HG02981 (cell line): ENCODE results near the gene IL26.
"Not testable (repeated sequence)": the region's sequence is repeated elsewhere in the genome, so short reads cannot be mapped to it uniquely, and the experiment has no call there.

Experiments
- ATAC-seq: cut with Tn5 transposase; IDR thresholded peaks from one replicate; pipeline ENCODE4 v1.9.1; 2021; ENCODE audit warnings: mild to moderate bottlenecking, moderate library complexity; ENCODE audit not compliant: unreplicated experiment

Gene IL26

DNA sequence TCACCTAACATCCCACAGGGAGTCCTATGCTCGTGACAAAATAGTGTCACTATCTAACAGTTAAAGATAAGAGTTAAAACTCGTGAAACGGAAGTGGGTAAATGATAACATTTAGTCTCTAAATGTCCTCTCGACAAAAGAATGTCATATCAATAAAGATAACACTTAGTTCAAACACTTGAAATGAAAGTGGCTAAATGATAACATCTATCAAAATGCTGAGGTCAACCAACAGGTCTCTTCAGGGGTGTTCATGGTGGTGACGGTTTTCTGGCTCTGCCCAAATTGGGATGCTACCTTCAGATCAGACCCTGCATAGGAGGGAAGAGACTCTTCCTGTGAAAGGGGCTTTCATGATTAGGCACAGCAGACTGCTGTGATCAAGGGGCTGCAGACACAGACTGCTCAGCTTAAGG is 22.1 kb downstream of the IL26 start:
- ATAC-seq = no peak

DNA sequence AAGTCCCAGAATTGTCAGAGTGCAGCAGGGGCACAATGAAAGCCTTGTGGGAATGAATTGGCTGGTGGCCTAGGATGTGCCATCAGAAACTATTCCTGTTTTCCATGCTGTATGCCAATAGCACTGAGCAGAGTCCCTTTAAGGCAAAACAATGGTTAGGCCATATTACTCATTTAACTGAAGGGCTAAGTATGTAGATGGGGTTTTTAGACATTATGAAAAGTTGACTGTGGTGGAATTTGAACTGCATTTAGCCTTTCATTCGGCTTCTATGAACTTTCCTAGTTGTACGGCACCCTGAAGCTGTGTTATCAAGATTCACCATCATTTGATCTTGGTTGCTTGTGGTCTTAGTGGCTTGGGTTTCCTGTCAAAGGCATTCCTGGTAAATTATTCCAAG is 24.8 kb downstream of the IL26 start:
- no peak for ATAC-seq

DNA sequence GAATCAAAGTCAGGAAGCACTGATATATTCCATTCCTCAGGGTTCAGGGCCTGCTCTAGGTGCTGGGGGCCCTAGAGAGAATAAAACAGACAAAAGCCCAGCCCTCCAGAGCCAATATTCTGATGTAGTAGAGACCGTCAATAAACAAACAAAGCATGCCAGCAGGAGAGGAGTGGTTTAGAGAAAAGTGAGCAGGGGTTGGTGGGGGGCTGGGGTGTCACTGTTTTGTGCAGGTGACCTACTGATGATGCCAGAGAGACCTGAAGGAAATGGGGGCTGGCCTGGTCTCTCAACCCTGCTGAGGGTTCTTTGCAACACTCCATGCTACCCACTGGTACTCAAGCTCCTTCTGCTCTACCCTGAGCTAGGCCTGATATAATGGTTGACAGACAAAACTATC is 26.5 kb downstream of the IL26 start:
- ATAC-seq = no peak

DNA sequence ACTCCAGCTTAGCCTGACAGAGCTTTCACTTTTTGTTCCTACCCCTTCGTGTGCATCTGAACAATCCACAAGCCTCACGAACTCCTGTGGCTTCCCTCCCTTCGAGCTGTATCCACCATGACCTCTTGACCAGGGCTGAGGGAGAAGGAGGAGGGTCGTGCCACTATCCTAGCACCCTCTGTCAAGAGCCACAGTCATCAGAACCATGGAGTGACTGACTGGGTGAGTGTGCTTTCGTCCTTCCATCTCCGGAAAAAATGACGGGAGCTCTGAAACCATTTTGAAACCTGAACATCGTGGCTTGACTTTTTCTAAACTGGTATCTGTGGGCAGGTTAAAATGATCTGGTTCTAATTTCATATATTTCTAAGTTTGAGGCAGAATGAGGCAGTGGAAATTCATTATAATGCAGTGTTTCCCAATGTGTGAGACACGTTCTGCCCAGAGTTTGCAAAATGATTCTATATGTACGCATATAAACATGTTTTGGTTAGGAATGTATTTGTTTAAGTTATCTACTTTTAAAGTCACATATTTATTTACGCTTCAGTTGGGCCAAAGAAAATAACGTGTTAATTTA is 27.0 kb downstream of the IL26 start:
- no peak for ATAC-seq

DNA sequence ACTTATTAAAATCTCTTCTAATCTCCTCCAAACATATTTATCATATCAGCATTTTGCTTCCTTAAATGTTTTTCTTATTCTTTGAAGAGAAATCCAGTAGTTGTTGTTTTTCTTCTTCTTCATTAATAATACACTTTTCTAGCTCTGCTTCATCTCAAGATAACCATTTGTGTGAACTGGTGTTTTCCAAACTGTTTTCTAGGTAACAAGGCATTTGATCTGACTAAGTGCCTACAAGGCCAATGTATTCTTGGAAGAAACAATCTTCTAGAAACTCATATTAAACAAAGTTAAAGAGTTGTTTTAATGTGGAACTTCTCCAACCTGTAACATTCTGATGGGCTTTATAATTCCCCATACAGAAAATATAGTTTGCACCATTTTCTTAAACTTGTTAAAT is 35.3 kb downstream of the IL26 start:
- no peak for ATAC-seq

DNA sequence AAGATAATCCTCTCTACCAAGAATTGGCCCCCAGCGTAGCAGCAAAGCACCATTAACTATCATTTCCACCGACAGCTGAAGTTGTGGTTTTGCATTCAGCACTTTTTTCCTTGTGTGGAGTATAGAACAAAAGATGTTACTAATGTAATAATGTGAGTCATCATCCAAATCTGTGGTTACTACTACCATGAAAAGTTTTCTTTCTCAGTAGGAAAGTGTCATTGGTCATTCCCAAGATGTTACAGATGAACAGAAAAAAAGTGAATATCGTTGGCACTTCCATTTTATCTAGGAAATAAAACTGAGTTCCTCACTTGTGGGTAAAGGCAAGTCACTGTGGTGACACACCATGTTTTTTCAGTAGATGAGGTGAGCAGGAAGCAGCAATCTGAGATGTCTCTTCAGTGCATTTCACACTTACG is 35.8 kb downstream of the IL26 start:
- no peak for ATAC-seq

DNA sequence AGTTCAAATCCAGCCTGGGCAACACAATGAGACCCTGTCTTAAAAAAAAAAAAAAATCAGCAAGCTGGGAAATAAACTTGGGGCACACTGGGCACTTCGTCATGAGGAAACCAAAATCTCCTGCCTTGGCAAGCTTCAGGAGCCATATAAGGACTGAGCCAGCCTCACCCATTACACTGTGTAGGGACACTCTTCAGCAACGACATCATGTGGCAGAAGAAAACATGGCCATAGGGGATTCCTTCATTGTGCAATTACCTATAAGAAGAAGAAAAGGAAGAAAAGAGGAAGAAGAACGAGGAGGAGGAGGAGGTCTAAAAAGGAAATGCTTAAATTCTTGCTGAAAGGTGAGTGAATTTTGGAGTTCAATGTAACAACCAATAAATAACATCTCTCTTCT is 40.0 kb downstream of the IL26 start:
- ATAC-seq = no peak

DNA sequence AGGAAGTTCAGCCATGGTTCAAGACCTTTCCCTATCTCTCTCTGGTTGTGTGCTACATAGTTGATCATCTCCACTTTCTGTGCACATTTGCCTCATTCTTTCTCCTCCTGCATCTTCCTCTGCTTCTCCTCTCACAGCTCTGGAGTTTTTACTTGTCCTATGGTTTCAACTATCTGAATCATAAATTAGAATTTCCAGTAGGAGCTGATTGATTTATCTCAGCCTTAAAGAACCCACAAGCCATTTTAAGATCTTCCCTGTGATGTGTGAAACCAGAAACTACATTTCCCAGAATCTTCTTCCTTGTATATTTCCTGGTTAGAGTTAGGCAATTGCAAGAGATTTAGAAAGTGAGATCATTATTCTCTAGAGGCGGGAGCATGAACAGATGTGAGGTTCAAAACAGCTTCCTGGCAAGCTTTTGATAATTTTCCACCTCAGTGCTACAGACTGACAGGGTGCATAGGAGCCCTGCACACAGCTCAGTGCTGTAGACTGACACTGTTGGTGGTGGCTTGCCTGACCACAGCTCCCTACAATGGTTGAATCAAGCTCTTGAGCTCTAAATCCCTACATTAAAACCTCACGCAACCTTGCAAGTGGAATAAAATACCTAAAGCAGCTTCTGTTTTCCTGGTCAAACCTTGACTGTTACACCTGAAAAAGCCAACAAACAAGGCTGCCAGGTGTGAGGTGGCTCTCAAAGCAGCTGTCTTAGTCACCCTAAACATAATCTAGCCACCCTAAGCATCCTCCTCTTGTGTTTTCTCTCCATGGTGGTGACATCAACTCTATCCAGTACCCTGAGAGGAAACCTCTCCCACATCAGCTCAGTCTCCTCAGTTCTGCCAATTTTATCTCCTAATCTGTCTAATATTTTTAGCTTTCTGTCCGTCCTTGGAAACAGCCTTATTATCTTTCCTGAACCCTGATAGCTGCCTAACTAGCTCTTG is 44.5 kb downstream of the IL26 start:
- peak; percentile 66 for ATAC-seq

DNA sequence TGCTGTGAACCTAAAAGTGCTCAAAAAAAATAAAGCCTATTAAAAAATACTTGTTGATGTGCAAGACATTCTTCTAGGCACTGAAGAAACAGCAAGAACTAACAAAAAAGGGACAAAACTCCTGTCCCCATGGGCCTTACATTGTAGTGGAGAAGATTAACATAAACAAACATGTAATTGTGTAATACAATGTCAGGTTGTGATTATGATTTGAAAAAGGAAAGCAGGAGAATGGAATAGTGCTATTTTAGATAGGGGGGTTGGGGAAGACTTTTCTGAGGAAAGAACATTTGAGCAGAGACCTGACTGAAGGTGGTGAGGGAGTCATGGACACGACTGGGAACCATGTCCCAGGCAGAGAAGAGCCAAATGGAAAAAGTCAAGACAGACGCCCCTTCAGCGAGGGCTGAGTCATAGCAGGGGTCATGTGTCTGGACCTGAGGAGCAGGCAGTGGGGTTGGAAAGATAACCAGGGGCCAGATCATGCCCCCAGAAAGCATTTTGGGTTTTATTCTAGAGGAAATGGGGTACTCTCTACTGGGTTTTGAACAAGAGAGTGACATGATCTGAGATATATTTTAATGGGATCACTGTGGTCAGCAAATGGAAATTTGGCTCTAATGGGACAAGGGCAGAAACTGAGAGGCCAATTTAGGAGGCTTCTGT is 46.7 kb downstream of the IL26 start:
- no peak for ATAC-seq

DNA sequence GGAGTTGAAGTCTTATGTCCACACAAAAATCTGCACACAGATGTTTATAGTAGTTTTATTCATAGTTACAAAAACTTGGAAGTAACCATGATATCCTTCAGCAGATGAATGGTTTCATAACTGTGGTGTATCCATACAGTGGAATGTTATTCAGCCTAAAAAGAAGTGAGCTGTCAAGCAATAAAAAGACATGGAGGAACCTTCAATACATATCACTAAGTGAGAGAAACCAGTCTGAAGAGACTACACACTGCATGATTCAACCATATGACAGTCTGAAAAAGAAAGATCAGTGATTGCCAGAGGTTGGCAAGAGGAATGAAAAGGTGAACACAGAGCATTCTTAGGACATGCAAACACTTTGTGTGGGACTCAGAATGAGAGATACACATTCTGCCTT is 47.4 kb downstream of the IL26 start:
- ATAC-seq = no peak

DNA sequence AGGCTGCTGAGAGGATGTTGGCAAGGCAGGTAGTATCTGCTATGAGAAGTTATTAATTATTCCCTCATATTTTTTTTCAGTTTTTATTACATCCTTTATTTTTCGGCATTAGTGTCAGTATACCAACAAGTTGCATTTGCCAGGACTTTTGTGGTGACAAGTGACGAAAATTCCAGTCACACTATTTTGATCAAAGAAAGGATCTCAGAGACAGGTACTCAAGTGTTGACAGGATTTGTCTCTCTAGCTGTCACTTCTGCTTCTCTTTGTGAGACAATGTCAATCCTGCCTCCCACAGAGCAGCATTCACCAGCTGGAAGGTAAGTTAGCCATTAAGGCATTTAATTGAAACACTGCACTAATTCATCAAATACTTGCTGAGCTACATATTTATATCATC is 48.0 kb downstream of the IL26 start:
- no peak for ATAC-seq

DNA sequence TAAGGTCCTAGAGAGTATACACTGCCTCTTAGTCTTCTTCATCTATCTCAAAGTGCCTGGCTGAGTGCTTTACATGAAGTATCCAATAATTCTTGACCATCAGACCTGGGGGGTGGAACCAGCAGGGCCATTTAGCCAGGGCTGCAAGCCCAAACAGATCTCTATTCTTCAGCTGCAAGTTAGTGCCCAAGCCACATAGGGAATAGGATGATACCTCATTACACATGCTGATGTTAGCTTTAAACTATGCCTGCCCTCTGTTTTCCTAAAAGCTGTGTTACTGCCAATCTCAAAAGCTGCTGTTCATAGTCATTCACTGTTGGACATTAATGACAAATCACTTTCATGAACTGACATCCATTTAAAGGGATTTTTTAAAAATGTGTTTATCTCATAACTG is 49.4 kb downstream of the IL26 start:
- no peak for ATAC-seq

DNA sequence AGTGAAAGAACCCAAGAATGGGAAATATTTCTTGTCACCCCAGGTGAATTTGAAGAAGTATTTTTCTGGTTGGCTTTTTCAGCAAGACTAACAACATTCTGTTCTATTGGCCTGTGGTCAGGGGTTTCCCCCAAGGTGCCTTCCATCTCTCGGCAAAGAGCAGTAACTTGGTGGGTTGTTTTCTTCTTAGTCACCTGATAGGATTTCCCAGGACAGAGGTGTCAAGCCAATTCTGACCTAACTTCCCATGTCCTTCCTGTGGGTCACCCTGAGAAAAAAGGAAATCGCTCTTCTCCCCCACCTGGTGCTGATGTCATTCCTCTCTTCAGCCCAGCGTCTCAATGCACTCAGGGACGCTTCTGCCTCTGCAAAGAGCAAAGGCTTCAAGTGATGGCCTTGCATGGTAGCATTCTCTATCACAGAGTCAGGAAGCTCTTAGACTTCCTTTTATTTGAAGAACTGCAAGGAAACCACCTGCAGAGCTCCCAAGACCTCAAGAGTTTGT is 50.0 kb downstream of the IL26 start:
- peak; percentile 90 for ATAC-seq

DNA sequence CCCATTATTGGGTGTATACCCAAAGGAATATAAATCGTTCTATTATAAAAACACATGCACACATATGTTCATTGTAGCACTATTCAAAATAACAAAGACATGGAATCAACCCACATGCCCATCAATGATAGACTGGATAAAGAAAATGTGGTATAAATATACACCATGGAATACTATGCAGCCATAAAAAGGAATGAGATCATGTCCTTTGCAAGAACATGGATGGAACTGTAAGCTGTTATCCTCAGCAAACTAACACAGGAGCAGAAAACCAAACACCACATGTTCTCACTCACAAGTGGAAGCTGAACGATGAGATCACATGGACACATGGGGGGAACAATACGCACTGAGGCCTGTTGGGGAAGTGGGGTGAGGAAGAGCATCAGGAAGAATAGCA is 50.8 kb downstream of the IL26 start:
- not testable (repeated sequence) for ATAC-seq

DNA sequence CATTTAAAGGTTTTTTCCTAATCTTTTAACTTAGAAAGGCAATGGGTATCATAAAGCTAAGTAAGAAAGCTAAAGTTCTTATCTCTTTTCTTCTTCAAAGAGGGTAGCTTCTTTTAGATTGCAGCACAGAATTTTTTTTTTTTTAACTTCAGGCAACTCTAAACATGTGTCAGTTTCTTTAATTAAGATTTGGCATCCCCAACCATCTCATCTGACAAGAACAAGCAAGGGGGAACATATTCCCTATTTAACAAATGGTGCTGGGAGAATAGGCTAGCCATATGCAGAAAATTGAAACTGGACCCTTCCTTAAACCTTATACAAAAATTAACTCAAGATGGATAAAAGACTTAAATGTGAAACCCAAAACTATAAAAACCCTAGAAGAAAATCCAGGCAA is 51.8 kb downstream of the IL26 start:
- no peak for ATAC-seq

DNA sequence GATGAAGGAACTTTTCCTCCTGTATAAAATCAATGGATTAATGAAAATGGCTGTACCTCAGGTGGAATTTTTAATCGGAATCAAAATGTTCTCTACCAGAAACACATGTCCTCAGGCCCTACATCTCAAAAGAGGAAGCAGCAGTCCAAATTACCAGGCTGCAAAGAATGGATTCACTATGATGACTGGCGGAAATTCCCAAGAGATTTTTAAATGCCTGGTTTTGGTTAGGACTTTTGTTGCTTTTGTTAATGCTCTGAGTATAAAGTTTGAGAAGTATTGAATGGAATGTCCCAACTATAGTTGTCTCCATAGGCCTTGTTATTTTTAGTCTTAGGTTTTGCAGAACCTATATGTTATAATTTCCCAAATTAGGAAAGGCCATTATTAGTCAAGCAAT is 54.9 kb downstream of the IL26 start:
- no peak for ATAC-seq

DNA sequence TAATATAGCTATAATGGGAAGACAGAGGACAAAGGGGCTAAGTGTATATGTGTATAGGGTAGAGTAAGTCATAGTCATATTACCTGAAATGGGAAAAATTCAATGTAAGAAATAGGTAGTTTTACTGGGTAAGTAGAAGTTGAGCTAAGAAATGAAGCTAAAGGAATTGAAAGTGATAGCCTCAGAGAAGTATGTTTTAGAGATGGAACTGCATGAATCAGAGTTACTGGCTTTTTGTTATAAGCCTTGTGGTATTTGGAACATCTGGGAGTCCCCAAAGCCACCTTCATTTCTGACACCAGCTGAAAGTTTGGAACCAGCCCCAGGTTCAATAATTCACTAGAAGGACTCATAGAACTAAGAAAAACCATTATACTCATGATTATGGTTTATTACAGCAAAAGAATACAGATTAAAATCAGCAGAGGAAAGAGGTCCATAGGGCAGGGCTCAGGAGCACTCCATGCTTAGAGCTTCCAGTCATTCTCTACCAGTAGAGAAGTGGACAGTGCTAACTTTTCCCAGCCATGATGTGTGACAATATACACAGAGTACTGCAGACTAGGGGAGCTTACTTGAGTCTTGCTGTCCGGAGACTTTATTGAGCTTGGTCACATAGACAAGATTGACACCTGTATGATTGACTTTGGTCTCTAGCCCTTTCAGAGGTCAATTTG is 56.3 kb downstream of the IL26 start:
- no peak for ATAC-seq

DNA sequence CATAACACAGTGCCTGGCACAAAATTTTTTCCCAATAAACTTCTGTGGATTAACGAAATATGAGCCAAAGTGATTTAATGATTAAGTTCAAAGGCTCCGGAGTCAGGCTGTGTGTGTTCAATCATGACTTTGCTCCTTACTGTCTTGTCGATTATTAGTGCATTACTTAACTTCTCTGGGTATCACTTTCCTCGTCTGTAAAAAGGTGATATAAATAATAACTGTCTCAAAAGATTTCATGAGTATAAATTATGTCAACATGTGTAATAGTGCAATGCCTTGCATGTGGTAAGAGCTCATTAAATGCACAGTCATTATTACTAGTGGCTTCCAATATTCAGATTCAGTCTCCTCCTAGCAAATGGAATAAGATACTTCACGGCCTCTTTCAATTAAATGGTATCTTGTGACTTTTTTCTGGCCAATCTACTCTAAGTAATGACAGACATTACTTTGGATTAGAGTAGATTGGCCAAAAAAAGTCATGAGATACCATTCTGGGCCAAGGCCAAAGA is 59.2 kb downstream of the IL26 start:
- ATAC-seq = no peak

DNA sequence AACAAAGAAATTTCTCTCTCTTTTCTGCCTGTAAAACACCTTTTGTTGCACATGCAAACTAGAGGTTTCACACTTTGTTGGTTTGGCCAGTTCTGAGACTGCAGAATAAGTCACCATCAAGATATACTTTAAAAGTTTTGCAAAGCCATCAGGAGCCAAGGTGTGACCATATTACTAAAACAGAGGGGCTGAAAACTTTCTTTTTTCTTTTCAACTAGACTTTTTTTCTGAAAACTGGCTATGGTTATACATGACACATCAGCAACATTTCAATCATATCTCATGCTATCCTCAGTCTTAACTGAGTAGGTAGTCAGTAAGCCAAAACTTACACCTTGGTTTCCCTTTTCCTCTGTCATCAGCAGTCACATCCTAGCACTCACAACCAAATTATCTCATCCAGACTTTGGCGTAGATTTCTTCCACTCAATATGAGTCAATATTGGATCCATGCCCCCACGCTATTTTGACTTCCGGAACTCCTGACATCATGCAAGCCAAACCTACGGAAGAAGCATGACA is 62.0 kb downstream of the IL26 start:
- ATAC-seq = peak; percentile 62

DNA sequence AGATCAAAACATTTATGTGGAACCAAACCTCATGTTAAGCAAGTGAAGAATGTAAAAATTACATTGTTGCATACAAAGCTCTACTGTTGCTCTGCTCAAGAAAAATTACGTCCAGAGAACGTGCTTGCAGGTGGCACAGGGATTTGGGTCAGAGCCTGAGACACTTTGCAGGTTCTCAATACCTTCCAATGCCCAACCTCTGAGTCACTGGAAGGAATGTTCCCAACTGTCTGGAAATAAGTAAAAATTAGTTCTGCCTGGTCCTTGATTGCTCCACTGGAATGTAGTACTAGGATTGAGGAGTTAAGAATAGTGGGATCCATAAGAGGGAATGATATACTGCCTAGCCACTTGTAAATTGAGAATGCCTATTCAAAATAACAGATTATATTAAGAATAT is 63.2 kb downstream of the IL26 start:
- ATAC-seq = no peak
